BE2C (cell line): ENCODE measurements around the gene EBPL.
"Not testable (repeated sequence)": the region's sequence is repeated elsewhere in the genome, so short reads cannot be mapped to it uniquely, and the experiment has no call there.

Experiments
- DNase-seq: peaks from one replicate; pipeline ENCODE4 v3.0.0-alpha.2; 2020
- H3K27me3 ChIP-seq: fragments of 250-450 bp; sonication (Bioruptor Pico); 2 replicates; pipeline ENCODE4 v1.5.1; 2020; ENCODE audit warnings: mild to moderate bottlenecking
- H3K36me3 ChIP-seq: fragments of 250-450 bp; sonication (Bioruptor Pico); 2 replicates; pipeline ENCODE4 v1.5.1; 2020; ENCODE audit warnings: mild to moderate bottlenecking
- H3K4me1 ChIP-seq: fragments of 250-450 bp; sonication (Bioruptor Pico); 2 replicates; pipeline ENCODE4 v1.5.1; 2020
- H3K4me3 ChIP-seq: 2 replicates; pipeline ENCODE4 v1.5.1; 2011; ENCODE audit warnings: low read depth, low read length
- H3K9me3 ChIP-seq: fragments of 250-450 bp; sonication (Bioruptor Pico); 2 replicates; pipeline ENCODE4 v1.5.1; 2020
- CTCF ChIP-seq: IDR thresholded peaks from 2 replicates; pipeline ENCODE4 v1.5.1; 2012; ENCODE audit warnings: mild to moderate bottlenecking, low read depth, low read length

Gene EBPL

GRCh38 chr13:49620170-49620621 lies 71.1 kb downstream of the EBPL start:
- Histone ChIP-seq H3K27me3 (no peaks in the 10 kb centered on the region), H3K4me3 (peak overlapping the region; percentile 55), H3K36me3 (no peaks in the 10 kb centered on the region), H3K4me1 (no peaks in the 10 kb centered on the region), H3K9me3 (no peaks in the 10 kb centered on the region)
- no peak for DNase-seq
- TF ChIP-seq CTCF = no peak

DNA sequence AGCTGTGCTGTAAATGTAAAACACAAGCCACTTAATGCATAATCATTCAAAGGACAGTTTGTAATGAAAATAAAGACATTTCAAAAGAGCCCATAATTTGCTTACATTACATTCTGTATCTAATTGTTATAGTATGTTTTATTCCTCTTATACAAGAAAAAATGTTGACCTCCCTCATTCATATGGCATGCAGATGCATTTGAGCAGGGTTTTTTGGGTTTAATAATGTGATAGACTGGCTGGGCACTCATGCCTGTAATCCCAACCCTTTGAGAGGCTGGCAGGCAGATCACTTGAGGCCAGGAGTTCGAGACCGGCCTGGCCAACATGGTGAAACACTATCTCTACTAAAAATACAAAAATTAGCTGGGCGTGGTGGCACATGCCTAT lies 74.6 kb downstream of the EBPL start:
- H3K4me3 ChIP-seq = no peak overlapping the region
- no peaks in the 10 kb centered on the region for H3K9me3 ChIP-seq
- H3K27me3 ChIP-seq = no peaks in the 10 kb centered on the region
- no peaks in the 10 kb centered on the region for H3K4me1 ChIP-seq
- no peak for DNase-seq
- TF ChIP-seq CTCF = no peak
- no peaks in the 10 kb centered on the region for H3K36me3 ChIP-seq

GRCh38 chr13:49615836-49616675 lies 75.2 kb downstream of the EBPL start:
- Histone ChIP-seq H3K4me3 (no peak overlapping the region), H3K27me3 (no peaks in the 10 kb centered on the region), H3K9me3 (no peaks in the 10 kb centered on the region), H3K36me3 (no peaks in the 10 kb centered on the region), H3K4me1 (no peaks in the 10 kb centered on the region)
- TF ChIP-seq CTCF = no peak
- no peak for DNase-seq

GRCh38 chr13:49612042-49612441 lies 79.2 kb downstream of the EBPL start:
- not testable (repeated sequence) for H3K9me3 ChIP-seq, H3K4me1 ChIP-seq, H3K36me3 ChIP-seq, DNase-seq, H3K4me3 ChIP-seq, H3K27me3 ChIP-seq
